KMS-11 (cell line): ENCODE data around the gene BTG3.

Experiments used
- H2AFZ ChIP-seq: fragments of 200-600 bp; sonication (generic); 2 replicates; pipeline ENCODE4 v1.6.1; 2016; ENCODE audit warnings: antibody characterized with exemption, mixed run types, low read depth
- H3K27ac ChIP-seq: fragments of 200-600 bp; sonication (generic); 2 replicates; pipeline ENCODE4 v1.6.1; 2016; ENCODE audit warnings: mild to moderate bottlenecking, mixed run types
- H3K27me3 ChIP-seq: fragments of 200-600 bp; sonication (generic); 2 replicates; pipeline ENCODE4 v1.6.1; 2017; ENCODE audit warnings: mild to moderate bottlenecking, low read depth, mixed run types, moderate library complexity; ENCODE audit not compliant: insufficient read depth
- H3K36me3 ChIP-seq: fragments of 200-600 bp; sonication (generic); 2 replicates; pipeline ENCODE4 v1.6.1; 2017; ENCODE audit warnings: mild to moderate bottlenecking, mixed run types; ENCODE audit not compliant: insufficient read depth
- H3K4me1 ChIP-seq: fragments of 200-600 bp; sonication (generic); 2 replicates; pipeline ENCODE4 v1.6.1; 2016; ENCODE audit warnings: mild to moderate bottlenecking, low read depth, mixed run types; ENCODE audit not compliant: poor library complexity, severe bottlenecking
- H3K4me2 ChIP-seq: fragments of 200-600 bp; sonication (generic); 2 replicates; pipeline ENCODE4 v1.7.0; 2016; ENCODE audit warnings: mild to moderate bottlenecking, mixed run types
- H3K4me3 ChIP-seq: fragments of 200-600 bp; sonication (generic); IDR thresholded peaks from 2 replicates; pipeline ENCODE4 v1.6.1; 2017; ENCODE audit warnings: low read depth, low read length, mixed read lengths; ENCODE audit not compliant: insufficient read depth
- H3K79me2 ChIP-seq: fragments of 200-600 bp; sonication (generic); 2 replicates; pipeline ENCODE4 v1.6.1; 2016; ENCODE audit warnings: low read depth, mixed run types; ENCODE audit not compliant: insufficient read depth
- H3K9ac ChIP-seq: fragments of 200-600 bp; sonication (generic); 2 replicates; pipeline ENCODE4 v1.6.1; 2016; ENCODE audit warnings: mild to moderate bottlenecking, mixed run types
- H4K20me1 ChIP-seq: fragments of 200-600 bp; sonication (generic); 2 replicates; pipeline ENCODE4 v1.6.1; 2016; ENCODE audit warnings: mild to moderate bottlenecking, mixed run types; ENCODE audit not compliant: insufficient read depth
- TF ChIP-seq, protein P1 (sequence below): fragments of 200-600 bp; sonication (generic); conservative IDR thresholded peaks from 2 replicates; pipeline ENCODE4 v1.6.1; 2017; ENCODE audit warnings: low read depth, mild to moderate bottlenecking, antibody characterized with exemption, low read length, moderate library complexity, mixed read lengths

BTG3 gene

GRCh38 chr21:17580319-17580718 lies 32.4 kb downstream of the BTG3 start:
- Histone ChIP-seq H3K27me3 (no peaks in the 10 kb centered on the region), H3K27ac (no peak overlapping the region), H3K4me1 (no peaks in the 10 kb centered on the region), H3K4me3 (no peak overlapping the region), H3K36me3 (no peaks in the 10 kb centered on the region), H3K79me2 (no peaks in the 10 kb centered on the region), H3K4me2 (no peak overlapping the region), H3K9ac (no peak overlapping the region), H4K20me1 (no peaks in the 10 kb centered on the region), H2AFZ (no peak overlapping the region)
- TF ChIP-seq, protein P1, sequence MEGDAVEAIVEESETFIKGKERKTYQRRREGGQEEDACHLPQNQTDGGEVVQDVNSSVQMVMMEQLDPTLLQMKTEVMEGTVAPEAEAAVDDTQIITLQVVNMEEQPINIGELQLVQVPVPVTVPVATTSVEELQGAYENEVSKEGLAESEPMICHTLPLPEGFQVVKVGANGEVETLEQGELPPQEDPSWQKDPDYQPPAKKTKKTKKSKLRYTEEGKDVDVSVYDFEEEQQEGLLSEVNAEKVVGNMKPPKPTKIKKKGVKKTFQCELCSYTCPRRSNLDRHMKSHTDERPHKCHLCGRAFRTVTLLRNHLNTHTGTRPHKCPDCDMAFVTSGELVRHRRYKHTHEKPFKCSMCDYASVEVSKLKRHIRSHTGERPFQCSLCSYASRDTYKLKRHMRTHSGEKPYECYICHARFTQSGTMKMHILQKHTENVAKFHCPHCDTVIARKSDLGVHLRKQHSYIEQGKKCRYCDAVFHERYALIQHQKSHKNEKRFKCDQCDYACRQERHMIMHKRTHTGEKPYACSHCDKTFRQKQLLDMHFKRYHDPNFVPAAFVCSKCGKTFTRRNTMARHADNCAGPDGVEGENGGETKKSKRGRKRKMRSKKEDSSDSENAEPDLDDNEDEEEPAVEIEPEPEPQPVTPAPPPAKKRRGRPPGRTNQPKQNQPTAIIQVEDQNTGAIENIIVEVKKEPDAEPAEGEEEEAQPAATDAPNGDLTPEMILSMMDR: no peak

DNA sequence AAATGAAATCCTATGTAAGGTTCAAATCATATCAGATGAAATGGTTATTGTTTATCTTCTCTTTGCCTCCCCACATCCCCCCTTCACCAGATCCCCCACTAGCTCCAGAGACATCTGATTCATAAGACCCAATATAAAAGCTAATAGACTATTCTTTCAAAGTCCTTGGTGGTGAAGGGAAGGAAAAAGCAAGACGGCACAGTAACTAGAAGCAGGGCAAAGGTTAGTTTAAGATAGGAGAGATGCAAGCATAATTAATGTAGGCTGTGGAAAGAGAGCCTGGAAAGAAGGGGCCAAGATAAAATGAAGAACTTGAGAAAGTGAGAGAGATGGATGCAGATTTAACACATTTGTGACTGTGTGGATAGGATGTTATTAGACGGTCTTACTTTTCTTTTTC lies 33.8 kb downstream of the BTG3 start:
- no peaks in the 10 kb centered on the region for H3K27me3 ChIP-seq
- no peaks in the 10 kb centered on the region for H3K36me3 ChIP-seq
- no peaks in the 10 kb centered on the region for H3K79me2 ChIP-seq
- no peak overlapping the region for H3K27ac ChIP-seq
- no peak overlapping the region for H2AFZ ChIP-seq
- no peak overlapping the region for H3K9ac ChIP-seq
- no peak overlapping the region for H3K4me3 ChIP-seq
- no peaks in the 10 kb centered on the region for H3K4me1 ChIP-seq
- TF ChIP-seq, protein P1: no peak
- H4K20me1 ChIP-seq: no peaks in the 10 kb centered on the region
- H3K4me2 ChIP-seq: no peak overlapping the region

- H3K36me3 ChIP-seq: no peaks in the 10 kb centered on the region
- H3K4me1 ChIP-seq: no peaks in the 10 kb centered on the region
- TF ChIP-seq, protein P1: no peak
- H3K4me2 ChIP-seq: no peak overlapping the region
- H4K20me1 ChIP-seq: no peaks in the 10 kb centered on the region
- H3K27ac ChIP-seq: no peak overlapping the region
- no peaks in the 10 kb centered on the region for H3K27me3 ChIP-seq
- no peak overlapping the region for H3K4me3 ChIP-seq
- no peak overlapping the region for H3K9ac ChIP-seq
- H2AFZ ChIP-seq: no peak overlapping the region
- H3K79me2 ChIP-seq: no peaks in the 10 kb centered on the region
Observed at GRCh38 chr21:17578162-17578561, 34.5 kb downstream of the BTG3 start.

DNA sequence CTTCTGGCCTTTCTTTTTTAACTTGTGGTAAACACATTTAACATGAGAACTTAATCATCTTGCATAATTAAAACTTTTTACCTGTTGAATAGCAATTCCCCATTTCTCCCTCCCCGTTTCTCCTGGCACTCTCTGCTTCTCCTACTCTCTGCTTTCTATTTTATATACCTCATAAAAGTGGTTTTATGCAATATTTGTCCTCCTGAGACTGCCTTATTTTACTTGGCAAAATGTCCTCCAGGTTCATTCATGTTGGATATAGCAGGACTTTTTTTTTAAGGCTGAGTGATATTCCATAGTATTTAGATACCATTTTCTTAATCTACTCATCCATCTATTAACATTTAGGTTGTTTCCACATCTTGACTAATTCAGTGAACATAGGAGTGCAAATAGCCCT lies 35.0 kb downstream of the BTG3 start:
- no peak overlapping the region for H3K4me2 ChIP-seq
- H4K20me1 ChIP-seq: no peaks in the 10 kb centered on the region
- TF ChIP-seq, protein P1: no peak
- no peaks in the 10 kb centered on the region for H3K36me3 ChIP-seq
- no peak overlapping the region for H3K9ac ChIP-seq
- H3K79me2 ChIP-seq: no peaks in the 10 kb centered on the region
- H3K4me3 ChIP-seq: no peak overlapping the region
- no peaks in the 10 kb centered on the region for H3K4me1 ChIP-seq
- H2AFZ ChIP-seq: no peak overlapping the region
- H3K27ac ChIP-seq: no peak overlapping the region
- no peaks in the 10 kb centered on the region for H3K27me3 ChIP-seq
